DND-41 (cell line): ENCODE measurements around the gene ZNF253.
"Not testable (repeated sequence)": the region's sequence is repeated elsewhere in the genome, so short reads cannot be mapped to it uniquely, and the experiment has no call there.

Experiments
- EZH2 ChIP-seq: IDR thresholded peaks from 3 replicates; pipeline ENCODE4 v1.6.1; 2012; ENCODE audit warnings: borderline replicate concordance, low read depth, mild to moderate bottlenecking, moderate library complexity, low read length, inconsistent platforms; ENCODE audit not compliant: severe bottlenecking
- TF ChIP-seq, protein P1 (sequence below): IDR thresholded peaks from 2 replicates; pipeline ENCODE4 v1.5.1; 2012; ENCODE audit warnings: borderline replicate concordance, low read length, moderate library complexity, mild to moderate bottlenecking; ENCODE audit not compliant: poor library complexity, severe bottlenecking; ENCODE audit errors: extremely low read depth

- TF ChIP-seq EZH2, result not testable (repeated sequence)
- TF ChIP-seq, protein P1, sequence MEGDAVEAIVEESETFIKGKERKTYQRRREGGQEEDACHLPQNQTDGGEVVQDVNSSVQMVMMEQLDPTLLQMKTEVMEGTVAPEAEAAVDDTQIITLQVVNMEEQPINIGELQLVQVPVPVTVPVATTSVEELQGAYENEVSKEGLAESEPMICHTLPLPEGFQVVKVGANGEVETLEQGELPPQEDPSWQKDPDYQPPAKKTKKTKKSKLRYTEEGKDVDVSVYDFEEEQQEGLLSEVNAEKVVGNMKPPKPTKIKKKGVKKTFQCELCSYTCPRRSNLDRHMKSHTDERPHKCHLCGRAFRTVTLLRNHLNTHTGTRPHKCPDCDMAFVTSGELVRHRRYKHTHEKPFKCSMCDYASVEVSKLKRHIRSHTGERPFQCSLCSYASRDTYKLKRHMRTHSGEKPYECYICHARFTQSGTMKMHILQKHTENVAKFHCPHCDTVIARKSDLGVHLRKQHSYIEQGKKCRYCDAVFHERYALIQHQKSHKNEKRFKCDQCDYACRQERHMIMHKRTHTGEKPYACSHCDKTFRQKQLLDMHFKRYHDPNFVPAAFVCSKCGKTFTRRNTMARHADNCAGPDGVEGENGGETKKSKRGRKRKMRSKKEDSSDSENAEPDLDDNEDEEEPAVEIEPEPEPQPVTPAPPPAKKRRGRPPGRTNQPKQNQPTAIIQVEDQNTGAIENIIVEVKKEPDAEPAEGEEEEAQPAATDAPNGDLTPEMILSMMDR, result not testable (repeated sequence)
Observed at GRCh38 chr19:19851740-19852139, 13.9 kb upstream of the ZNF253 start.
